Peyer's patch (tissue), 4 donors: ENCODE results near the gene TMSB10. TPM values are rescaled to one million over a fixed set of nuclear protein-coding genes. Genes with fewer than 3 reads are reported as not detected.
A peak's percentile ranks its signal among the peaks of the same experiment; 100 is the strongest.

Experiments used
- DNase-seq, 3 donors: peaks; one replicate each; pipeline ENCODE4 v3.0.0-alpha.2; 2017 to 2019
- H3K27ac ChIP-seq, 4 donors: fragments of 200-600 bp; sonication (generic); one replicate each; pipeline ENCODE4 v1.5.1; 2016 to 2019
- H3K27me3 ChIP-seq, 2 donors: fragments of 200-600 bp; sonication (generic); one replicate each; pipeline ENCODE4 v1.5.1; 2019
- H3K36me3 ChIP-seq, 3 donors: fragments of 200-600 bp; sonication (generic); one replicate each; pipeline ENCODE4 v1.5.1; 2016 to 2019
- H3K4me1 ChIP-seq, 4 donors: fragments of 200-600 bp; sonication (generic); one replicate each; pipeline ENCODE4 v1.5.1; 2016 to 2019
- H3K4me3 ChIP-seq, 4 donors: fragments of 200-600 bp; sonication (generic); 1 replicate in 3 of 4; 2 replicates in 1 of 4; pipeline ENCODE4 v1.5.1; 2016 to 2019; ENCODE audit warnings: mild to moderate bottlenecking in 1 of 4
- H3K9me3 ChIP-seq, 4 donors: fragments of 200-600 bp; sonication (generic); one replicate each; pipeline ENCODE4 v1.5.1; 2016 to 2019; ENCODE audit warnings: mild to moderate bottlenecking in 1 of 4
- CTCF ChIP-seq, 6 experiments: fragments of 450-650 bp in 4 of 6; fragments of 200-600 bp in 2 of 6; sonication (generic) in 1 of 6; IDR thresholded peaks; one replicate each; pipeline ENCODE4 v1.5.1; 2017 to 2019; ENCODE audit warnings: antibody characterized with exemption in 6 of 6, mild to moderate bottlenecking in 3 of 6, moderate library complexity in 1 of 6
- POLR2A ChIP-seq, 2 donors: fragments of 450-650 bp; IDR thresholded peaks; one replicate each; pipeline ENCODE4 v1.5.1; 2017; ENCODE audit warnings: antibody characterized with exemption in 2 of 2, mild to moderate bottlenecking in 2 of 2, moderate library complexity in 2 of 2
- total RNA-seq, 4 donors: library from RNA; depleted of rRNA; stranded (reverse); fragments of >200 nt; gene quantifications; one replicate each; pipeline ENCODE4 v1.1.0, GENCODE V29; 2016

Gene TMSB10
- total RNA-seq, 4 donors from 2014 or later = 3,771 to 5,073 (median 4,495) TPM

- TF ChIP-seq CTCF (IDR thresholded peaks at IDR 0.05) = no peak
- no peak for TF ChIP-seq POLR2A (IDR thresholded peaks at IDR 0.05)
- H3K4me3 ChIP-seq = no peak overlapping the region
- H3K27ac ChIP-seq = no peak overlapping the region
Measured at GRCh38 chr2:84878459-84878858, 27.0 kb upstream of the TMSB10 start.

GRCh38 chr2:84878896-84879583, 26.4 kb upstream of the TMSB10 start:
- DNase-seq = peak in 1 of 3 donors; percentile 16
- H3K36me3 ChIP-seq = no peaks in the 10 kb centered on the region
- H3K27ac ChIP-seq = peak overlapping the region in 3 of 4 donors; percentile 71 to 72 (median 72)
- peaks cover 0 to 11% (median 0%) of the 10 kb centered on the region in 4 donors for H3K4me1 ChIP-seq
- H3K4me3 ChIP-seq = peak overlapping the region in 2 of 4 donors; percentile 71 to 90
- peaks cover 0 to 7% of the 10 kb centered on the region in 2 donors for H3K27me3 ChIP-seq
- no peak for TF ChIP-seq POLR2A (IDR thresholded peaks at IDR 0.05)
- TF ChIP-seq CTCF (IDR thresholded peaks at IDR 0.05) = no peak
- H3K9me3 ChIP-seq = no peaks in the 10 kb centered on the region

More at GRCh38 chr2:84878459-84878858, 27.0 kb upstream of the TMSB10 start:
- Histone ChIP-seq H3K4me1 (peaks cover 0 to 11% (median 0%) of the 10 kb centered on the region in 4 donors), H3K9me3 (no peaks in the 10 kb centered on the region), H3K27me3 (peaks cover 0 to 7% of the 10 kb centered on the region in 2 donors), H3K36me3 (no peaks in the 10 kb centered on the region)
- DNase-seq = peak in 1 of 3 donors; percentile 12

GRCh38 chr2:84879584-84880394, 25.7 kb upstream of the TMSB10 start:
- DNase-seq = peak in 2 of 3 donors; percentile 68 to 75
- Histone ChIP-seq H3K4me1 (peaks cover 0 to 11% (median 0%) of the 10 kb centered on the region in 4 donors), H3K27ac (peak overlapping the region; percentile 68 to 72 (median 72)), H3K27me3 (peaks cover 0 to 7% of the 10 kb centered on the region in 2 donors), H3K9me3 (no peaks in the 10 kb centered on the region), H3K36me3 (no peaks in the 10 kb centered on the region), H3K4me3 (peak overlapping the region; percentile 52 to 90 (median 67))
- TF ChIP-seq POLR2A (IDR thresholded peaks at IDR 0.05) (no peak), CTCF (IDR thresholded peaks at IDR 0.05) (no peak)

- Histone ChIP-seq H3K4me1 (peaks cover 0 to 11% (median 0%) of the 10 kb centered on the region in 4 donors), H3K4me3 (peak overlapping the region; percentile 52 to 90 (median 67)), H3K27me3 (peaks cover 0 to 7% of the 10 kb centered on the region in 2 donors), H3K9me3 (no peaks in the 10 kb centered on the region), H3K27ac (peak overlapping the region; percentile 68 to 72 (median 72)), H3K36me3 (no peaks in the 10 kb centered on the region)
- no peak for TF ChIP-seq POLR2A (IDR thresholded peaks at IDR 0.05)
- no peak for TF ChIP-seq CTCF (IDR thresholded peaks at IDR 0.05)
- DNase-seq = no peak
Measured at GRCh38 chr2:84880395-84880644, 25.1 kb upstream of the TMSB10 start.

- TF ChIP-seq POLR2A (IDR thresholded peaks at IDR 0.05) = no peak
- TF ChIP-seq CTCF (IDR thresholded peaks at IDR 0.05) = no peak
- Histone ChIP-seq H3K27me3 (peaks cover 0 to 7% of the 10 kb centered on the region in 2 donors), H3K4me3 (peak within 1 kb of the TSS; percentile 52 to 90 (median 67)), H3K36me3 (no peaks in the 10 kb centered on the region), H3K27ac (peak within 1 kb of the TSS; percentile 68 to 72 (median 72)), H3K4me1 (peaks cover 0 to 11% (median 0%) of the 10 kb centered on the region in 4 donors), H3K9me3 (no peaks in the 10 kb centered on the region)
- peak; percentile 38 to 68 (median 67) for DNase-seq
Measured at GRCh38 chr2:84880645-84881521, 24.6 kb upstream of the TMSB10 start, which contains the start of gene TRABD2A. TSS of gene TRABD2A (minus strand) at chr2:84881084. CDS start at chr2:84881039, 45 bp downstream.
